ENCODE data around the gene HAUS3.

Gene HAUS3

DNA sequence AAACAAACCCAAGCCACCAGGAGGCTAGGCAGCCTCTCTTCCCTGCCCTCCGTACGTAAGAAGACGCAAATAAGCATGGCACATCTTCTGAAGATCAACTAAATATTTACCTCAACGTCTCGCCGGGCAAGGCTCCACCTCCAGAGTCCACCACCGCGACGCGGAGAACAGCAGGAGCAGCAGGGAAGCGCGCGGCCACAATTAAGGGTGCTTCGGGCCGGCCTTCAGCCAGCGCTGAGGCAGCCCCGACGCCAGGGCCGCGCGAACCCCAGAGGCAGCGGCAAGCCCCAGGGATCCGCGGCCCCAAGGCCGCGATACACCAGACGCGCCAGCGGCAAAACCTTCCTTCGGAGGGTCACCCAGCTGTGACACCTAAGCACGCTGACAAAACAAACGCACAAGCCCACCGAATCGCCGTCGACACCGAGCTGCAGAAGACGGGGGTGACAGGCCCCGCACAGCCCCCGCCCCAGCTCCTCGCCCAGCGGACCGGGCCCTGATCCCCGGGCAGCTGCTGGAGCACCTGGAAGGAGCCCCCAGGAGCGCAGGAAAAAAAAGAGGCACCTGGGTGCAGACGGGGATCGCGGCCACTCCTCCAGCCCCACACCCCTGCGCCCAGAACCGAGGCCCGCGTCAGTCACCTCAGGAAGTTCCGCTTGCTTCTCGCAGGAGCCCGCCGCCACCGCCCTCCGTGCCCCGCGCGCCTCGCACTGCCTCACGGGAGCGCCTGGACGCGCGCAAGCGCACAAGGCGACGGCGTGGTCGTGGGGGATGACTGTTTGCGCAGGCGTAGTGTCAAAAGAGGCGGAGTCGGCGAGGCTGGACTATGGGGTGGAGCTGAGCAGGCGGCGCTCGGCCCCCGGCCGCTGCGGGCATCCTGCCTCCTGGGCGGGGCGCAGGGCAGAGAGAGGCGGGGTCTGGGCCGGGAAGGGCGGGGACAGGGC, at the start of gene HAUS3, which contains the start of gene POLN (continued):
- TF ChIP-seq, protein P1, sequence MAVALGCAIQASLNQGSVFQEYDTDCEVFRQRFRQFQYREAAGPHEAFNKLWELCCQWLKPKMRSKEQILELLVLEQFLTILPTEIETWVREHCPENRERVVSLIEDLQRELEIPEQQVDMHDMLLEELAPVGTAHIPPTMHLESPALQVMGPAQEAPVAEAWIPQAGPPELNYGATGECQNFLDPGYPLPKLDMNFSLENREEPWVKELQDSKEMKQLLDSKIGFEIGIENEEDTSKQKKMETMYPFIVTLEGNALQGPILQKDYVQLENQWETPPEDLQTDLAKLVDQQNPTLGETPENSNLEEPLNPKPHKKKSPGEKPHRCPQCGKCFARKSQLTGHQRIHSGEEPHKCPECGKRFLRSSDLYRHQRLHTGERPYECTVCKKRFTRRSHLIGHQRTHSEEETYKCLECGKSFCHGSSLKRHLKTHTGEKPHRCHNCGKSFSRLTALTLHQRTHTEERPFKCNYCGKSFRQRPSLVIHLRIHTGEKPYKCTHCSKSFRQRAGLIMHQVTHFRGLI (tag by site-specific recombination; IDR thresholded peaks at IDR 0.05): no peak
- TF ChIP-seq SCRT1 (tag by site-specific recombination; IDR thresholded peaks at IDR 0.05; ENCODE audit: borderline replicate concordance): no peak
- TF ChIP-seq ZNF791 (tag by site-specific recombination; IDR thresholded peaks at IDR 0.05): no peak
- TF ChIP-seq BCL11A (tag by site-specific recombination; IDR thresholded peaks at IDR 0.05; ENCODE audit: low read depth): no peak
- TF ChIP-seq ZNF221 (tag by site-specific recombination; IDR thresholded peaks at IDR 0.05; ENCODE audit: borderline replicate concordance): no peak
- TF ChIP-seq, protein P2, sequence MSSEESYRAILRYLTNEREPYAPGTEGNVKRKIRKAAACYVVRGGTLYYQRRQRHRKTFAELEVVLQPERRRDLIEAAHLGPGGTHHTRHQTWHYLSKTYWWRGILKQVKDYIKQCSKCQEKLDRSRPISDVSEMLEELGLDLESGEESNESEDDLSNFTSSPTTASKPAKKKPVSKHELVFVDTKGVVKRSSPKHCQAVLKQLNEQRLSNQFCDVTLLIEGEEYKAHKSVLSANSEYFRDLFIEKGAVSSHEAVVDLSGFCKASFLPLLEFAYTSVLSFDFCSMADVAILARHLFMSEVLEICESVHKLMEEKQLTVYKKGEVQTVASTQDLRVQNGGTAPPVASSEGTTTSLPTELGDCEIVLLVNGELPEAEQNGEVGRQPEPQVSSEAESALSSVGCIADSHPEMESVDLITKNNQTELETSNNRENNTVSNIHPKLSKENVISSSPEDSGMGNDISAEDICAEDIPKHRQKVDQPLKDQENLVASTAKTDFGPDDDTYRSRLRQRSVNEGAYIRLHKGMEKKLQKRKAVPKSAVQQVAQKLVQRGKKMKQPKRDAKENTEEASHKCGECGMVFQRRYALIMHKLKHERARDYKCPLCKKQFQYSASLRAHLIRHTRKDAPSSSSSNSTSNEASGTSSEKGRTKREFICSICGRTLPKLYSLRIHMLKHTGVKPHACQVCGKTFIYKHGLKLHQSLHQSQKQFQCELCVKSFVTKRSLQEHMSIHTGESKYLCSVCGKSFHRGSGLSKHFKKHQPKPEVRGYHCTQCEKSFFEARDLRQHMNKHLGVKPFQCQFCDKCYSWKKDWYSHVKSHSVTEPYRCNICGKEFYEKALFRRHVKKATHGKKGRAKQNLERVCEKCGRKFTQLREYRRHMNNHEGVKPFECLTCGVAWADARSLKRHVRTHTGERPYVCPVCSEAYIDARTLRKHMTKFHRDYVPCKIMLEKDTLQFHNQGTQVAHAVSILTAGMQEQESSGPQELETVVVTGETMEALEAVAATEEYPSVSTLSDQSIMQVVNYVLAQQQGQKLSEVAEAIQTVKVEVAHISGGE (tag by site-specific recombination; conservative IDR thresholded peaks at IDR 0.05; ENCODE audit: low read depth): 0 out of 2 replicates have a peak, but pooled peaks have one; percentile 21
- peak; percentile 10; the same call in 1 of the 2 replicates for TF ChIP-seq ZNF629 (tag by site-specific recombination; IDR thresholded peaks at IDR 0.05)
- no peak for TF ChIP-seq ZNF473 (tag by site-specific recombination; IDR thresholded peaks at IDR 0.05)
- TF ChIP-seq, protein P3, sequence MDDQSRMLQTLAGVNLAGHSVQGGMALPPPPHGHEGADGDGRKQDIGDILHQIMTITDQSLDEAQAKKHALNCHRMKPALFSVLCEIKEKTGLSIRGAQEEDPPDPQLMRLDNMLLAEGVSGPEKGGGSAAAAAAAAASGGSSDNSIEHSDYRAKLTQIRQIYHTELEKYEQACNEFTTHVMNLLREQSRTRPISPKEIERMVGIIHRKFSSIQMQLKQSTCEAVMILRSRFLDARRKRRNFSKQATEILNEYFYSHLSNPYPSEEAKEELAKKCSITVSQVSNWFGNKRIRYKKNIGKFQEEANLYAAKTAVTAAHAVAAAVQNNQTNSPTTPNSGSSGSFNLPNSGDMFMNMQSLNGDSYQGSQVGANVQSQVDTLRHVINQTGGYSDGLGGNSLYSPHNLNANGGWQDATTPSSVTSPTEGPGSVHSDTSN (CRISPR knock-in tag; IDR thresholded peaks at IDR 0.05): peak; percentile 77; the same call in 1 of the 2 replicates
- TF ChIP-seq, protein P4, sequence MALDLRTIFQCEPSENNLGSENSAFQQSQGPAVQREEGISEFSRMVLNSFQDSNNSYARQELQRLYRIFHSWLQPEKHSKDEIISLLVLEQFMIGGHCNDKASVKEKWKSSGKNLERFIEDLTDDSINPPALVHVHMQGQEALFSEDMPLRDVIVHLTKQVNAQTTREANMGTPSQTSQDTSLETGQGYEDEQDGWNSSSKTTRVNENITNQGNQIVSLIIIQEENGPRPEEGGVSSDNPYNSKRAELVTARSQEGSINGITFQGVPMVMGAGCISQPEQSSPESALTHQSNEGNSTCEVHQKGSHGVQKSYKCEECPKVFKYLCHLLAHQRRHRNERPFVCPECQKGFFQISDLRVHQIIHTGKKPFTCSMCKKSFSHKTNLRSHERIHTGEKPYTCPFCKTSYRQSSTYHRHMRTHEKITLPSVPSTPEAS (tag by site-specific recombination; IDR thresholded peaks at IDR 0.05): no peak
- no peak for TF ChIP-seq ZNF560 (tag by site-specific recombination; IDR thresholded peaks at IDR 0.05; ENCODE audit: borderline replicate concordance)
- no peak for TF ChIP-seq ZNF792 (tag by site-specific recombination; IDR thresholded peaks at IDR 0.05)
- no peak for TF ChIP-seq REPIN1 (tag by site-specific recombination; IDR thresholded peaks at IDR 0.05; ENCODE audit: low read depth)
- TF ChIP-seq ZNF510 (tag by site-specific recombination; IDR thresholded peaks at IDR 0.05; ENCODE audit: insufficient replicate concordance): no peak
- TF ChIP-seq ZNF776 (tag by site-specific recombination; IDR thresholded peaks at IDR 0.05; ENCODE audit: borderline replicate concordance): no peak
- TF ChIP-seq ZNF561 (tag by site-specific recombination; IDR thresholded peaks at IDR 0.05; ENCODE audit: borderline replicate concordance): no peak
- no peak for TF ChIP-seq ZNF23 (tag by site-specific recombination; IDR thresholded peaks at IDR 0.05; ENCODE audit: borderline replicate concordance)
- TF ChIP-seq, protein P5, sequence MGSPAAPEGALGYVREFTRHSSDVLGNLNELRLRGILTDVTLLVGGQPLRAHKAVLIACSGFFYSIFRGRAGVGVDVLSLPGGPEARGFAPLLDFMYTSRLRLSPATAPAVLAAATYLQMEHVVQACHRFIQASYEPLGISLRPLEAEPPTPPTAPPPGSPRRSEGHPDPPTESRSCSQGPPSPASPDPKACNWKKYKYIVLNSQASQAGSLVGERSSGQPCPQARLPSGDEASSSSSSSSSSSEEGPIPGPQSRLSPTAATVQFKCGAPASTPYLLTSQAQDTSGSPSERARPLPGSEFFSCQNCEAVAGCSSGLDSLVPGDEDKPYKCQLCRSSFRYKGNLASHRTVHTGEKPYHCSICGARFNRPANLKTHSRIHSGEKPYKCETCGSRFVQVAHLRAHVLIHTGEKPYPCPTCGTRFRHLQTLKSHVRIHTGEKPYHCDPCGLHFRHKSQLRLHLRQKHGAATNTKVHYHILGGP (tag by site-specific recombination; IDR thresholded peaks at IDR 0.05): no peak
- TF ChIP-seq, protein P6, sequence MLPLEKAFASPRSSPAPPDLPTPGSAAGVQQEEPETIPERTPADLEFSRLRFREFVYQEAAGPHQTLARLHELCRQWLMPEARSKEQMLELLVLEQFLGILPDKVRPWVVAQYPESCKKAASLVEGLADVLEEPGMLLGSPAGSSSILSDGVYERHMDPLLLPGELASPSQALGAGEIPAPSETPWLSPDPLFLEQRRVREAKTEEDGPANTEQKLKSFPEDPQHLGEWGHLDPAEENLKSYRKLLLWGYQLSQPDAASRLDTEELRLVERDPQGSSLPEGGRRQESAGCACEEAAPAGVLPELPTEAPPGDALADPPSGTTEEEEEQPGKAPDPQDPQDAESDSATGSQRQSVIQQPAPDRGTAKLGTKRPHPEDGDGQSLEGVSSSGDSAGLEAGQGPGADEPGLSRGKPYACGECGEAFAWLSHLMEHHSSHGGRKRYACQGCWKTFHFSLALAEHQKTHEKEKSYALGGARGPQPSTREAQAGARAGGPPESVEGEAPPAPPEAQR (tag by site-specific recombination; IDR thresholded peaks at IDR 0.05): no peak
- TF ChIP-seq, protein P7, sequence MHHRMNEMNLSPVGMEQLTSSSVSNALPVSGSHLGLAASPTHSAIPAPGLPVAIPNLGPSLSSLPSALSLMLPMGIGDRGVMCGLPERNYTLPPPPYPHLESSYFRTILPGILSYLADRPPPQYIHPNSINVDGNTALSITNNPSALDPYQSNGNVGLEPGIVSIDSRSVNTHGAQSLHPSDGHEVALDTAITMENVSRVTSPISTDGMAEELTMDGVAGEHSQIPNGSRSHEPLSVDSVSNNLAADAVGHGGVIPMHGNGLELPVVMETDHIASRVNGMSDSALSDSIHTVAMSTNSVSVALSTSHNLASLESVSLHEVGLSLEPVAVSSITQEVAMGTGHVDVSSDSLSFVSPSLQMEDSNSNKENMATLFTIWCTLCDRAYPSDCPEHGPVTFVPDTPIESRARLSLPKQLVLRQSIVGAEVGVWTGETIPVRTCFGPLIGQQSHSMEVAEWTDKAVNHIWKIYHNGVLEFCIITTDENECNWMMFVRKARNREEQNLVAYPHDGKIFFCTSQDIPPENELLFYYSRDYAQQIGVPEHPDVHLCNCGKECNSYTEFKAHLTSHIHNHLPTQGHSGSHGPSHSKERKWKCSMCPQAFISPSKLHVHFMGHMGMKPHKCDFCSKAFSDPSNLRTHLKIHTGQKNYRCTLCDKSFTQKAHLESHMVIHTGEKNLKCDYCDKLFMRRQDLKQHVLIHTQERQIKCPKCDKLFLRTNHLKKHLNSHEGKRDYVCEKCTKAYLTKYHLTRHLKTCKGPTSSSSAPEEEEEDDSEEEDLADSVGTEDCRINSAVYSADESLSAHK (tag by site-specific recombination; IDR thresholded peaks at IDR 0.05): no peak
- TF ChIP-seq ZNF174 (tag by site-specific recombination; IDR thresholded peaks at IDR 0.05): no peak
- peak; percentile 65 for TF ChIP-seq KLF16 (tag by site-specific recombination; IDR thresholded peaks at IDR 0.05)
- TF ChIP-seq HOXA7 (CRISPR knock-in tag; IDR thresholded peaks at IDR 0.05; ENCODE audit: borderline replicate concordance): no peak
- TF ChIP-seq ZBTB7A (tag by site-specific recombination; IDR thresholded peaks at IDR 0.05; ENCODE audit: low read depth): peak; percentile 73; the same call in 1 of the 2 replicates
- TF ChIP-seq ZNF768 (tag by site-specific recombination; IDR thresholded peaks at IDR 0.05): no peak

Data from HEK293 (cell line).